Ishikawa (cell line): ENCODE data around the gene TBC1D32.

Experiments
- CREB1 ChIP-seq: IDR thresholded peaks from 2 replicates; pipeline ENCODE4 v1.6.1; 2012; ENCODE audit warnings: low read depth
- EP300 ChIP-seq: IDR thresholded peaks from 2 replicates; pipeline ENCODE4 v1.6.1; 2012; ENCODE audit warnings: borderline replicate concordance
- YY1 ChIP-seq: IDR thresholded peaks from 2 replicates; pipeline ENCODE4 v1.6.1; 2012; ENCODE audit warnings: low read depth

GRCh38 chr6:121354764-121355163, 20.5 kb upstream of the TBC1D32 start:
- TF ChIP-seq CREB1 (no peak), EP300 (no peak), YY1 (no peak)
